Chondrocyte (in vitro differentiated cells): ENCODE results near the gene STRC. TPM values are rescaled to one million over a fixed set of nuclear protein-coding genes. Genes with fewer than 3 reads are reported as not detected.
A peak's percentile ranks its signal among the peaks of the same experiment; 100 is the strongest.
"Not testable (repeated sequence)": the region's sequence is repeated elsewhere in the genome, so short reads cannot be mapped to it uniquely, and the experiment has no call there.

ENCODE experiments used
- DNase-seq: peaks from one replicate; pipeline ENCODE4 v3.0.0; 2021; ENCODE audit warnings: mixed read lengths, low spot score
- H3K27ac Mint-ChIP-seq: one replicate; pipeline ENCODE4 v1.8.0; 2021; ENCODE audit warnings: mild to moderate bottlenecking, moderate library complexity, mixed read lengths; ENCODE audit not compliant: unreplicated experiment
- H3K27me3 Mint-ChIP-seq: 2 replicates; pipeline ENCODE4 v1.8.0; 2021; ENCODE audit warnings: low read depth, mixed read lengths
- H3K36me3 Mint-ChIP-seq: 2 replicates; pipeline ENCODE4 v1.8.0; 2021; ENCODE audit warnings: low read depth, mixed read lengths
- H3K4me1 Mint-ChIP-seq: 2 replicates; pipeline ENCODE4 v1.8.0; 2021; ENCODE audit warnings: low read depth, mild to moderate bottlenecking, mixed read lengths
- H3K4me3 Mint-ChIP-seq: one replicate; pipeline ENCODE4 v1.8.0; 2021; ENCODE audit warnings: mild to moderate bottlenecking, moderate library complexity, mixed read lengths; ENCODE audit not compliant: unreplicated experiment
- H3K9me3 Mint-ChIP-seq: 2 replicates; pipeline ENCODE4 v1.8.0; 2021; ENCODE audit warnings: low read depth, mixed read lengths
- long read RNA-seq: library from polyadenylated mRNA; stranded (forward); transcript quantifications from one replicate; pipeline ENCODE4 v2.0.0, GENCODE V29; 2021
- total RNA-seq: library from RNA; stranded (reverse); gene quantifications from 3 replicates; pipeline ENCODE4 v1.2.1, GENCODE V29; 2021
- TF ChIP-seq, protein P1 (sequence below): fragments of 200-600 bp; sonication (generic); IDR thresholded peaks from 2 replicates; pipeline ENCODE4 v1.5.0; 2021; ENCODE audit warnings: antibody characterized with exemption, mild to moderate bottlenecking, moderate library complexity

The STRC gene
- 0.20 to 0.87 TPM (median 0.85 TPM) in 3 replicates for total RNA-seq
- long read RNA-seq = 0 reads

DNA sequence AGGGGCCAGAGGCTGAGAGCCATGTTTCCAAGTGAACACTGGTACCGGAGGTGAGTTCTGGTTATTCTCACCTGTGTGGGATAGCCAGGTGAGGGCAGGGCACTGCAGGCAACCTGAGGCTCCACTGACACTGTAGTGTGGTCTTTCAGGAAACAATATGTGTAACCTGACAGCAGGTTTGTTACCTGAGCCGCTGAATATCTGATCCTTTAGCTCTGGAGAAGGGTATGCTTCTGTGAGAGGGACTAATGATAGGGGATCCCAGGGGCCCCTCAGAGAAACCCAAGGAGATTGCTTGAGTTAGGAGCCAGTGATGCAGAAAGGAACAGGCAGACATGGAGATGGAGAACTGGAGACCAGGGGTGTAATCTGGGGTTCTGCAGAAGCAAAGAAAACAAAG, at the start of gene STRC:
STRC (minus strand) TSS at position 101 of the 400 bp plus-strand sequence; CDS start at position 23, 78 bp downstream.
- not testable (repeated sequence) for H3K9me3 Mint-ChIP-seq, H3K27ac Mint-ChIP-seq, H3K36me3 Mint-ChIP-seq, DNase-seq, H3K4me1 Mint-ChIP-seq, H3K4me3 Mint-ChIP-seq
- peaks cover 11% of the 10 kb centered on the region for H3K27me3 Mint-ChIP-seq

DNA sequence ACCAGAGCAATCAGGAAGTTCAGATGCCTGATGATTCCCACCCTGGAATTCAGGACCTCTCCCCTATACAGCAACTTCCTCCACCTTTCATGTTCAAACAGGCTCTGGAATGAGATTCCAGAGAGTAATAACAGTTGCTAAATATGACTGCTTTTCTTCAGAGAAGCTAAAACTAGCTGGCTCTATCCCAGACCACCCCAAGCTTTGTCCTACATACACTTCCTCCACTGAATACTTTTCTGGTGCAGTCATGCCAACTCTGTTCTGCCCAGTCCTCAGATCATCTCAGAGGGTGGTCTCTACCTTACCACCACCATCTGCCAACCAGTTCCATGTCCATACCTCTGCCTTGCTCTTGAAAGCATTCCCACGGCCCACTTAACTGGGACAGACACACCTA, 47.6 kb upstream of the STRC start:
- not testable (repeated sequence) for H3K27ac Mint-ChIP-seq, H3K4me1 Mint-ChIP-seq, H3K27me3 Mint-ChIP-seq, H3K36me3 Mint-ChIP-seq, H3K9me3 Mint-ChIP-seq, H3K4me3 Mint-ChIP-seq, DNase-seq

DNA sequence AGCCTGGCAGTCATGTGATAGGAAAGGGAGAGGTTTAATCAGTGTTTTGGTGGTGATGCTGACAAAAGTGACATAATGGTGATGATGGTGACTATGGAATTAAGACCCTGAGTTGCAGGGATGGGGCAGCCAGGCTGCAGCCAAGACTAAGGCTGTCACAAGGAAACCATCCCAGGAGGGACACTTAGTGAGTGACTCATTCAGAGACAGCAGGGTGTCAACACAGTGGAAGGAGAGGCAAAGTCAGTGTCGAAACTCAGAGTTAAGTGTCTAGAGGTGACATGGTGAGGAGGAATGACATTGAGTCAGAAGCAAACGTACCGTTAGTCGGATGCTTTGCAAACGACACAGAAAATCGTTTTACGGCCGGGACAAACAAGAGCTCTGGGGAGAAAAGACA, 44.7 kb upstream of the STRC start:
- not testable (repeated sequence) for H3K4me3 Mint-ChIP-seq, H3K9me3 Mint-ChIP-seq, H3K27ac Mint-ChIP-seq, H3K4me1 Mint-ChIP-seq, H3K27me3 Mint-ChIP-seq, DNase-seq, H3K36me3 Mint-ChIP-seq

DNA sequence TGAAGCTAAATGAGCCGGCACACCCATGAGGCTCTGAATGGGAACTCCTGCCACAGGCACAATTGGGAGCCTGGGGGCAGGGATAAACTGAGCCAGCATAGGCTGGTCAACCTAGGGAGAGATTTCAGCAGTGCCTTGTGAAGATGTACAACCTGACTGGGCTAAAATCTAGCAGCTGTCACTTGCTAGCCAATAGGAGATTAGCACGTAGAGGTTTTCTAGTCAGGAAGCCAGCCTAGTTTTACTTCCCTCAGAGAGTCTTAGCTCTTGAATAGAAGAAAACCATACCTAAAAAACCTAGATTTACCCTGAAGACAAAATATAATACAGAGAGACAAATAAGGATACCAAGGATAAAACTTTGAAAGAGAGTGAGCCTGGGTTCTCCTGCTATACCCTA, 43.7 kb upstream of the STRC start:
- not testable (repeated sequence) for H3K27me3 Mint-ChIP-seq, H3K4me3 Mint-ChIP-seq, H3K36me3 Mint-ChIP-seq, DNase-seq, H3K4me1 Mint-ChIP-seq, H3K9me3 Mint-ChIP-seq, H3K27ac Mint-ChIP-seq

DNA sequence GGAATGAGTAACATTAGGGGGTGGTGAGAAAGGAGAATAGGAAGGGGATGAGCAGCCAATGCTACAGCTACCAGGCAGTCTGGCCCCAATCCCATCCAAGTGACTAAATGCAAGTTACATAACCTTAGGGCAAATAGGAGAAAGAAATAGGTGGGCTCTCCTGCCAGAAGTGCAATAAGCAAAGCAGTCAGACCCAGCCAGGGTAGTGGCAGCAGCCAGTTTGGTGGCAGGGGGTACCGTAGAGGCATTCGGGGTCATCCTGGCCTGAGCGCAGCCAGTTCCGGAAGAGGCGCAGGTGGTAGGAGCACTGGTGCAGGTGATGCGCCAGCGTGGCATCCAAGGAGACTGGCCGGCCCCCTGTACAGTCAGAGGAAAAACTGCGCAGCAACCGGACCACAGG, 41.1 kb upstream of the STRC start:
- H3K4me1 Mint-ChIP-seq, H3K27me3 Mint-ChIP-seq, H3K36me3 Mint-ChIP-seq, H3K27ac Mint-ChIP-seq, H3K9me3 Mint-ChIP-seq, DNase-seq, H3K4me3 Mint-ChIP-seq: not testable (repeated sequence)

DNA sequence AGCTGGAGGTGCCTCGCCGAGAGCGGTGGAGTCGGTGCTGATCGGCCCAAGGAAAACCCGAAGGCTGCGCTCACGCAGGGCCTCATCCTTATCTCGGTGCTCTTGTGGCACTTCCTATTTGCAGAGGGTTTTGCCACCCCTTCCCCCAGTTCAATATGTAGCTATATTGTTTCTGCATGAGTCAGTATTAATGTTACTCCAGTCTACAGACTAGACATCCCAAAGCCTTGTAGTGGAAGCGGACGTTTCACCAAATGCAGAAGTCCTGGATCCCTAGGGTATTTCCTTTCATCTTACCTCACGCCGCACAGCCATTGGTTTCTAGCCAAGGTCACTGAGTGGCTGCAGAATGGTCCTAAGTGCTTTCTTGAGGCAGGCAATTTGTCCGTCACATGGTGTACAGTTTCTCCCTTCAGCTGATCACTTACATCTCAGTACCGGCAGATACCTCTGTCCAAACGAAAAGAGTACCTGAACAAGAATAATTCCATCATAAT, 30.9 kb upstream of the STRC start:
- H3K27me3 Mint-ChIP-seq, H3K9me3 Mint-ChIP-seq, DNase-seq, H3K4me1 Mint-ChIP-seq, H3K27ac Mint-ChIP-seq, H3K4me3 Mint-ChIP-seq: not testable (repeated sequence)
- peaks cover 11% of the 10 kb centered on the region for H3K36me3 Mint-ChIP-seq

DNA sequence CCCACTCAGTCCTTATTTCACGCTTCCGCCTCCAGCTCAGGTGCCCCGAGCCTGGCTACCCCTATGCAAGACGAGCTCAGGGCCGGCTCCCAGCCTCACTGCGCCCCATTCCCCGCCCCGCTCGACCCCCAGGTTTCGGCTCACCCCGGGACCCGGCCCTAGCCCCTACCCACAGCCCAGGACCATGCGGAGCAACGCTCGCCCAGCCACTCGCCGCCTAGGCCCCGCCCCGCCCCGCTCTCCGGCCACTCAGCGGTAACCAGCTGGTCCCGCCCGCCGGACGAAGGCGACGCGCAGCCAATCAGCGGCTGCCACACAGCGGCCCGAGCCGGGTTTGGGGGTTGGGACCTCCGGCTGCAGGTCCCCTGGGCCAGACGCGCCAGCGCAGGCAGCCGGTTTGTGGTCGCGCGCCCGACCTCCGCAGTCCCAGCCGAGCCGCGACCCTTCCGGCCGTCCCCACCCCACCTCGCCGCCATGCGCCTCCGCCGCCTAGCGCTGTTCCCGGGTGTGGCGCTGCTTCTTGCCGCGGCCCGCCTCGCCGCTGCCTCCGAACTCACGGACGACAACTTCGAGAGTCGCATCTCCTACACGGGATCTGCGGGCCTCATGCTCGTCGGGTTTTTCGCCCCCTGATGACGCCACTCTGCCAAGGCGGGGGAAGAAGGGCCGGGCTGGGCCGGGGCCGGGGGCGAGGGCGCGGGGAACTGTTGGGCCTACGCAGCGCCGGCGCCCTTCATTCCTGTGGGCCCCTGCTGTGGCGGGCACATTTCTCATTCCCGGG, 30.2 kb upstream of the STRC start, which contains the start of gene CATSPER2:
CATSPER2 (minus strand) TSS at position 196 of the 781 bp plus-strand sequence. CDS start 783 bp downstream, outside the sequence.
- Mint-ChIP-seq H3K27ac (no peak within 1 kb of the TSS), H3K9me3 (no peaks in the 10 kb centered on the region), H3K4me3 (no peak within 1 kb of the TSS), H3K36me3 (peaks cover 11% of the 10 kb centered on the region), H3K4me1 (no peaks in the 10 kb centered on the region), H3K27me3 (no peaks in the 10 kb centered on the region)
- DNase-seq = peak; percentile 90
- TF ChIP-seq, protein P1, sequence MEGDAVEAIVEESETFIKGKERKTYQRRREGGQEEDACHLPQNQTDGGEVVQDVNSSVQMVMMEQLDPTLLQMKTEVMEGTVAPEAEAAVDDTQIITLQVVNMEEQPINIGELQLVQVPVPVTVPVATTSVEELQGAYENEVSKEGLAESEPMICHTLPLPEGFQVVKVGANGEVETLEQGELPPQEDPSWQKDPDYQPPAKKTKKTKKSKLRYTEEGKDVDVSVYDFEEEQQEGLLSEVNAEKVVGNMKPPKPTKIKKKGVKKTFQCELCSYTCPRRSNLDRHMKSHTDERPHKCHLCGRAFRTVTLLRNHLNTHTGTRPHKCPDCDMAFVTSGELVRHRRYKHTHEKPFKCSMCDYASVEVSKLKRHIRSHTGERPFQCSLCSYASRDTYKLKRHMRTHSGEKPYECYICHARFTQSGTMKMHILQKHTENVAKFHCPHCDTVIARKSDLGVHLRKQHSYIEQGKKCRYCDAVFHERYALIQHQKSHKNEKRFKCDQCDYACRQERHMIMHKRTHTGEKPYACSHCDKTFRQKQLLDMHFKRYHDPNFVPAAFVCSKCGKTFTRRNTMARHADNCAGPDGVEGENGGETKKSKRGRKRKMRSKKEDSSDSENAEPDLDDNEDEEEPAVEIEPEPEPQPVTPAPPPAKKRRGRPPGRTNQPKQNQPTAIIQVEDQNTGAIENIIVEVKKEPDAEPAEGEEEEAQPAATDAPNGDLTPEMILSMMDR = no peak

DNA sequence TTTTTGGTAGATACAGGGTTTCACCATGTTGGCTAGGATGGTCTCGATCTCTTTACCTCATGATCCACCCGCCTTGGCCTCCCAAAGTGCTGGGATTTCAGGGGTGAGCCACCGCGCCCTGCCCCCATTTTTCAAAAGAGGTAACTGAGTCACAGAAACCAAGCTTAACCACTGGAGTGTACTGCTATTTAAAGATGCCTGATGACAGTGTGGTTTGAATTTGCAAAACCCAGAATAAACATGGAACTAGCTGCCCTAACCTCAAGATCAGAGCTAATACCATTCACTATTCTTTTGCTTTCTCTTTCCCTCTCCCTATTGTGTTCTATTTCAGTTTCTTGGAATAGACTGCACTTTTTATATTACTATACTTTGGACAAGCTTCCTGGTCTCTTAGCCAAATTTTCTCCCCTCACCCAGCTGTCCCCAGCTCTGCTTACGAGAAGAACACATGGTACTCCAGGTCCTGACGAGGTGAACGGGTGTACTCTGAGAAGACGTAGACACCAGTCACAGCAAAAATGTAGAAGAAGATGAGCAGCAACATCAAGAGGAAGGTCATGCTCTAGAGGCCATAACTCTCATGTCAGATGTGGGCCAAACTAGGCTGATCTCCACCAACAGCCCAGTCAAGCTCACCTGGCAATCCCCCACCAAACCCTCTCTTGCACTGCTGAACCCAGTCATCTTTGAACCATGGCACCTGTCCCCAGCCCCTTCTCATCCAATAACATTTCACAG, 20.0 kb upstream of the STRC start:
- H3K9me3 Mint-ChIP-seq, H3K27ac Mint-ChIP-seq, H3K27me3 Mint-ChIP-seq, H3K36me3 Mint-ChIP-seq, H3K4me1 Mint-ChIP-seq, H3K4me3 Mint-ChIP-seq, DNase-seq: not testable (repeated sequence)

DNA sequence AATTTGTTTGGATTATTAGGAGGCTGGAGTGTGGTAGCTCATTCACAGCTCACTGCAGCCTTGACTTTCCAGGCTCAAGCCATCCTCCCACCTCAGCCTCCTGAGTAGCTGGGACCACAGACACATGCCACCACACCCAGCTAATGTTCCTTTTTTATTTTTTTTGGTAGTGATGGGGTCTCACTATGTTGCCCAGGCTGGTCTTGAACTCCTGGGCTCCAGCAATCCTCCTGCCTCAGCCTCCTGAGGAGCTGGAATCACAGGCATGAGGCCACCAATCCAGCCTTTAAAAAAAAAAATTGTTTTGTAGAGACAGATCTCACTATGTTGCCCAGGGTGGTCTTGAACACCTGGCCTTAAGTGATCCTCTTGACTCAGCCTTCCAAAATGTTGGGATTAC, 8.3 kb upstream of the STRC start:
- not testable (repeated sequence) for H3K27me3 Mint-ChIP-seq, H3K9me3 Mint-ChIP-seq, H3K36me3 Mint-ChIP-seq, H3K27ac Mint-ChIP-seq, H3K4me1 Mint-ChIP-seq, DNase-seq, H3K4me3 Mint-ChIP-seq
